SK-N-SH (cell line): Measurements from ENCODE around the gene GXYLT2.

ENCODE experiments used
- CTCF ChIP-seq: fragments of 200-600 bp; sonication (generic); IDR thresholded peaks from 2 replicates; pipeline ENCODE4 v1.6.1; 2017; ENCODE audit warnings: antibody characterized with exemption, mild to moderate bottlenecking, moderate library complexity
- RCOR1 ChIP-seq: fragments of 150-350 bp; IDR thresholded peaks from 2 replicates; pipeline ENCODE4 v1.6.1; 2017; ENCODE audit warnings: antibody characterized with exemption, low read length
- ZBTB33 ChIP-seq: IDR thresholded peaks from 2 replicates; pipeline ENCODE4 v1.4.0; 2012; ENCODE audit warnings: low read depth, borderline replicate concordance
- TF ChIP-seq, protein P1 (sequence below): fragments of 150-350 bp; IDR thresholded peaks from 2 replicates; pipeline ENCODE4 v1.6.1; 2017; ENCODE audit warnings: antibody characterized with exemption, low read length, low read depth, borderline replicate concordance

DNA sequence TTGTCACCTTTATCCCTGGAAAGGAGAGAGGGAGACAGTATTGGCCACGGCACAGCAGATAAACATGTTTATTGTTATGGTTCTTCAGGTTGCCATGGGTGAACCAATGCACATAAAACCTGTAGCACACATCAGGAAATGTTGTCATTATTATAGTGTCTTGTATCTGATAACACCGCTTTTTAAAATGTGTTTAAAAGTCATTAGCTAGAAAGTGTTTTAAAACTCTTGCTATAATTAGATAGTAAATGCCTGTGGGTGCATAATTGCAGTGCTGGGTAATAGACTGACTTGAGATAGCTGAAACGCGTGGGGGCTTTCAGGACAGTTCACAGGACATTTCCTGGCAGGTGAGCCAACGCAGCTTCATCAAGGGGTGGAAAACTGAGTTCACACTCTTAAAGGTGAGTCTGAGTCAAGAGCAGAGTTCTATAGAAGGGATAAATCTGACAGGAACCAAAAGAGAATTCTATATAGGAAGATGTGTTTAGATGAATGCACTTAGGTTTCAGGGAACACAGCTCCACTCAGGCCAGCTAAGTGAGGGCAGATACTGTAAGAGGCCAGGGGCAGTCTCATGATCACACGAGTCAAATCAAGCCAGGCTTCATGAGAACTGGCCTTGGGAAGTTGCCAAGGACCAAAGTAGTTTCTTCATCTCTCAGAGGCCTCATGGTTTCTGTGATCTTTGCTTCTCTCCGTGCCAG is 73.1 kb downstream of the GXYLT2 start:
- TF ChIP-seq CTCF = no peak
- TF ChIP-seq, protein P1, sequence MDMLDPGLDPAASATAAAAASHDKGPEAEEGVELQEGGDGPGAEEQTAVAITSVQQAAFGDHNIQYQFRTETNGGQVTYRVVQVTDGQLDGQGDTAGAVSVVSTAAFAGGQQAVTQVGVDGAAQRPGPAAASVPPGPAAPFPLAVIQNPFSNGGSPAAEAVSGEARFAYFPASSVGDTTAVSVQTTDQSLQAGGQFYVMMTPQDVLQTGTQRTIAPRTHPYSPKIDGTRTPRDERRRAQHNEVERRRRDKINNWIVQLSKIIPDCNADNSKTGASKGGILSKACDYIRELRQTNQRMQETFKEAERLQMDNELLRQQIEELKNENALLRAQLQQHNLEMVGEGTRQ = no peak
- TF ChIP-seq ZBTB33 = no peak
- TF ChIP-seq RCOR1 = no peak
